ENCODE data around the gene LRATD1.
"Not testable (repeated sequence)": the region's sequence is repeated elsewhere in the genome, so short reads cannot be mapped to it uniquely, and the experiment has no call there.

LRATD1 gene

GRCh38 chr2:14632133-14632936, at the start of gene LRATD1:
Gene LRATD1 (plus strand): TSS chr2:14632717. CDS start chr2:14633980, 1,263 bp downstream.
- DNase-seq (ENCODE audit: low read depth) = peak; percentile 8

- no peak for DNase-seq (ENCODE audit: low read depth)
These were observed 49.5 kb upstream of the LRATD1 start for GRCh38 chr2:14583059-14583458.

GRCh38 chr2:14583802-14584201, 48.7 kb upstream of the LRATD1 start:
- no peak for DNase-seq (ENCODE audit: low read depth)

GRCh38 chr2:14587119-14587518, 45.4 kb upstream of the LRATD1 start:
- DNase-seq (ENCODE audit: low read depth) = no peak

GRCh38 chr2:14601156-14601770, 31.3 kb upstream of the LRATD1 start:
- no peak for DNase-seq (ENCODE audit: low read depth)

GRCh38 chr2:14602309-14602708, 30.2 kb upstream of the LRATD1 start:
- DNase-seq (ENCODE audit: low read depth) = no peak

GRCh38 chr2:14603676-14604075, 28.8 kb upstream of the LRATD1 start:
- DNase-seq (ENCODE audit: low read depth) = no peak

GRCh38 chr2:14608245-14608644, 24.3 kb upstream of the LRATD1 start:
- no peak for DNase-seq (ENCODE audit: low read depth)

- no peak for DNase-seq (ENCODE audit: low read depth)
These were observed 18.5 kb upstream of the LRATD1 start for GRCh38 chr2:14614017-14614416.

GRCh38 chr2:14615121-14615520, 17.4 kb upstream of the LRATD1 start:
- DNase-seq (ENCODE audit: low read depth) = no peak

GRCh38 chr2:14615760-14616159, 16.8 kb upstream of the LRATD1 start:
- DNase-seq (ENCODE audit: low read depth) = no peak

- no peak for DNase-seq (ENCODE audit: low read depth)
These were observed 16.2 kb upstream of the LRATD1 start for GRCh38 chr2:14616342-14616741.

- DNase-seq (ENCODE audit: low read depth) = no peak
These were observed 15.6 kb upstream of the LRATD1 start for GRCh38 chr2:14616950-14617349.

GRCh38 chr2:14619441-14619840, 13.1 kb upstream of the LRATD1 start:
- DNase-seq (ENCODE audit: low read depth) = no peak

- DNase-seq (ENCODE audit: low read depth) = no peak
These were observed 11.4 kb upstream of the LRATD1 start for GRCh38 chr2:14621114-14621513.

- DNase-seq (ENCODE audit: low read depth) = no peak
These were observed 10.5 kb upstream of the LRATD1 start for GRCh38 chr2:14621906-14622549.

- not testable (repeated sequence) for DNase-seq (ENCODE audit: low read depth)
These were observed 10.0 kb upstream of the LRATD1 start for GRCh38 chr2:14622550-14622939.

- no peak for DNase-seq (ENCODE audit: low read depth)
These were observed 9.3 kb upstream of the LRATD1 start for GRCh38 chr2:14623237-14623636.

GRCh38 chr2:14626873-14627272, 5.6 kb upstream of the LRATD1 start:
- no peak for DNase-seq (ENCODE audit: low read depth)

- no peak for DNase-seq (ENCODE audit: low read depth)
These were observed 3.6 kb upstream of the LRATD1 start for GRCh38 chr2:14628901-14629300.

- no peak for DNase-seq (ENCODE audit: low read depth)
These were observed 994 bp upstream of the LRATD1 start for GRCh38 chr2:14631406-14632040.

GRCh38 chr2:14633061-14633460, 544 bp downstream of the LRATD1 start:
- DNase-seq (ENCODE audit: low read depth) = no peak

Data from fibroblast of the conjunctiva (primary cell).